ENCODE data around the gene TNFRSF21. TPM values are rescaled to one million over a fixed set of nuclear protein-coding genes. Genes with fewer than 3 reads are reported as not detected.

TNFRSF21 gene
- total and polyA plus RNA-seq, 9 of the 15 experiments (the other 6 are each of a cell fraction or from before 2014, with no cell fraction given) = 0.63 to 5.7 (median 2.2) TPM

Other genes starting within 250 kb of the TNFRSF21 start
- 31.4 and 38.7 TPM in 2 replicates for gene CD2AP, start 167.9 kb upstream of the TNFRSF21 start, total RNA-seq (2014; rRNA removed)
- gene CD2AP, start 167.9 kb upstream of the TNFRSF21 start, total RNA-seq (2014; rRNA removed; fragmentation: Illumina TruSeq; extraction: Trizol) = 69.7 and 81.5 TPM in 2 replicates
- gene CD2AP, start 167.9 kb upstream of the TNFRSF21 start, total RNA-seq (2015; rRNA removed; fragmentation: Illumina TruSeq; extraction: Trizol) = 63.8 and 68.9 TPM in 2 replicates
- 41.3 TPM in 2 replicates for gene CD2AP, start 167.9 kb upstream of the TNFRSF21 start, total RNA-seq (2021)
- gene CD2AP, start 167.9 kb upstream of the TNFRSF21 start, polyA plus RNA-seq (2011; rRNA removed) = 20.8 and 35.5 TPM in 2 replicates
- gene CD2AP, start 167.9 kb upstream of the TNFRSF21 start, polyA plus RNA-seq (2014; fragmentation: Illumina TruSeq; extraction: Trizol) = 35.6 and 50.2 TPM in 2 replicates
- 10 to 100 TPM in 1 of 2 experiments, 1 to 10 TPM in 1; 9.4 to 15.9 TPM for gene CD2AP, start 167.9 kb upstream of the TNFRSF21 start, polyA plus RNA-seq (2014; fragmentation: Nextera tagmentation; extraction: Ambion mirVana)
- gene CD2AP, start 167.9 kb upstream of the TNFRSF21 start, polyA plus RNA-seq (2014; rRNA removed) = 23.8 and 25.9 TPM in 2 replicates